ENCODE results near the gene DENND1A.
"Not testable (repeated sequence)": the region's sequence is repeated elsewhere in the genome, so short reads cannot be mapped to it uniquely, and the experiment has no call there.

The DENND1A gene

GRCh38 chr9:123441769-123442168 is 488.2 kb downstream of the DENND1A start:
- DNase-seq, result no peak

- no peak for DNase-seq
These were observed 489.7 kb downstream of the DENND1A start for GRCh38 chr9:123440256-123440655.

DNA sequence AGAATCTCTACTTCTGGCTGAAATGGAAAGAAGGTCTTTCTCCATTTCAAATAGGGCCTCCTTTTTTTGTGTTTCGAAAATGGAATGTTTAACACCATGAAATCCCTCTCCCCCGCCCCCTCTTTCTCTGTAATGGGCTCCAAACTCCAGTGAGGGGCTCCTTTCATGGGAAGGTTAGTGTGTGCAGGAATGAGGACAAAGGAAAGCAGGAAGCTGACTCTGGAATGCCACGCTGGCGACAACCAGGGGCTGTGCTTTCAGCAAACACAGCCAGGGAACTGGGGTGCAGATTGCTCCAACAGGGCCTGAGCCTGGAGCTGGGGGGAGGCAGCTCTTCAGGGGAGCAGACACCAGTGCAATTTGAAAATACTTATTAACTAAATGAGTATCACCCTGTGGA is 491.1 kb downstream of the DENND1A start:
- no peak for DNase-seq

DNA sequence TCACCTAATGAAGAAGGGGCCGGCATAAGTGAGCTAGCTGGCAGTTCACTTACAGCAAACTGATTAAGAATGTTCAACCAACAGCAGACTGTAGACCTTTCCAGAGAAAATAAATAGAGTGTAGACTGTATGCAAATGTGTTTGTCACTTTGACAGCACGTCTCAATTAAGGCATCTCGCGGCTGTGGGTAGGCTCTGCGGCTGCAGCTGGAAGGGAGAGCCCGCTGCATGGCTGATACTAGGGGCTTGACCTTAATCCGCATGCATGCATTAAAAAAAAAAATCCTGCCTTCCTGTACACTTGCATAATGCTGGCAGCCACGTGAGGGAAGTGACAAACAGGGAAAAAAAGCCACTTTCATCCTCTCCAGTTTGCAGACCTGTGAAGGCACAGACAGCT is 491.6 kb downstream of the DENND1A start:
- DNase-seq, result no peak

DNA sequence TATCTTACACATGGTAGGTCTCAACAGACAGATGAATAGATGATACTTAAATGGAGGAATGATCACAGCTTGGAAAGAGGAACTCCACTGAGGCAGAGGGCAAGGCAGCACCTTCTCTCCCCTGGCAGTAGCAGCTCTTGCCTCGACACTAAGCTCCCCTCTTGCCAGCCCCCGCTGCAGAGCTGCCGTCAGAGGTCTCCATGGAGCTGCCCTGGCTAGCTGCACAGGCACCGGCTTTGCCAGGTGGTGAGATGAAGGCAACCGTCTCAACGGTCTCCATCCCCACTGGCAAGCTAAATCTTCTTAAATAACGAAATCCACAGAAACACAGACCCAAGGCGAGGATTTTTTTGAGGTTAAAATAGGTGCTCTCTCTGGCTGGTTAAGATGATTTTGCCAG is 492.7 kb downstream of the DENND1A start:
- DNase-seq, result no peak

DNA sequence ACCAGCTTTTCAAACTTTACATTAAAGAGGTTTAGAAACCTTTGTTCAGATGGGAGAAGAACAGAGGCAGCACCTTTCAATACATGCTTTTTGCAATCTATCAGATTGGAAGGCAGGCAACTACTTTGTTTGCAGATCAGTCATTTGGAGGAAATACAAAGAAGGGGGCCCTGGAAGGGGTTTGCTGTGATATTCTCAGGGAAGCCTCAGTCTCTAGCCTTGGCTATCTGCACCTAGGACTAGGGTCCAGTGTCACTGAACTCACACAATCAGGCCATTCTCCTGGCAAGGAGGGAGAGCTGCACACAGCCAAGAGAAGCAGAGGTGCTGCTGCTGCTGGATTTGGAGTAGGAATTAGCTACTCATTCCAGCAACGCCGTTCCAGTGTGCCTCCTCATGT is 494.5 kb downstream of the DENND1A start:
- DNase-seq, result no peak

DNA sequence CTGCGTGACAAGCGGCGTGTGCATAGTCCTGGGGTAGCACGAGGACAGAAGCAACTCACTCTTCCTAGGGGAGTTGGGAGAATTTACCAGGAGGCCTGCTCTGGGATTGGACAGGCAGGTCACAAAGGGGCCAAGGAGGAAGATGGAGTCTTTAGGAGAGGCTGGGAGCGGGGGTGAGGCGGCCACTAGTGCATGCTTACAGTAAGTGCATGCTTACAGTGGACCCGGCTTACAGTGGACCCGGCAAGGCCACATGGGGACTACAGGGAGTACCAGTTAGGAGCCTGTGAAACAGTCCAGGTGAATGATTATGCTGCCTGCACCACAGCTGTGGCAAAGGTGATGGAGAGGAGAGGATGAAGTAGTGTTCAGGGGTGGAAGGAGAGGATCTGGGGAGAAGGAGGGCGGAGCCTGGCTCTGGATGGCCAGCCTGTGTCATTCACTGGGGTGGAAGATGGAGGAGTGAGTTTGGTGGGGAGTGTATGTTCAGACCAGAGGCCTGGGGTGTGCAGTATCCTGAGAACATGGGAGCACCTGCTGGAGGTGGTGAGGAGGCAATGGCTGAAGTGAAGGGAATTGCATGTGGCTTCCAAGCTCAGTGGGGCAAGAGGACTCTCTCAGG is 495.2 kb downstream of the DENND1A start:
- no peak for DNase-seq

DNA sequence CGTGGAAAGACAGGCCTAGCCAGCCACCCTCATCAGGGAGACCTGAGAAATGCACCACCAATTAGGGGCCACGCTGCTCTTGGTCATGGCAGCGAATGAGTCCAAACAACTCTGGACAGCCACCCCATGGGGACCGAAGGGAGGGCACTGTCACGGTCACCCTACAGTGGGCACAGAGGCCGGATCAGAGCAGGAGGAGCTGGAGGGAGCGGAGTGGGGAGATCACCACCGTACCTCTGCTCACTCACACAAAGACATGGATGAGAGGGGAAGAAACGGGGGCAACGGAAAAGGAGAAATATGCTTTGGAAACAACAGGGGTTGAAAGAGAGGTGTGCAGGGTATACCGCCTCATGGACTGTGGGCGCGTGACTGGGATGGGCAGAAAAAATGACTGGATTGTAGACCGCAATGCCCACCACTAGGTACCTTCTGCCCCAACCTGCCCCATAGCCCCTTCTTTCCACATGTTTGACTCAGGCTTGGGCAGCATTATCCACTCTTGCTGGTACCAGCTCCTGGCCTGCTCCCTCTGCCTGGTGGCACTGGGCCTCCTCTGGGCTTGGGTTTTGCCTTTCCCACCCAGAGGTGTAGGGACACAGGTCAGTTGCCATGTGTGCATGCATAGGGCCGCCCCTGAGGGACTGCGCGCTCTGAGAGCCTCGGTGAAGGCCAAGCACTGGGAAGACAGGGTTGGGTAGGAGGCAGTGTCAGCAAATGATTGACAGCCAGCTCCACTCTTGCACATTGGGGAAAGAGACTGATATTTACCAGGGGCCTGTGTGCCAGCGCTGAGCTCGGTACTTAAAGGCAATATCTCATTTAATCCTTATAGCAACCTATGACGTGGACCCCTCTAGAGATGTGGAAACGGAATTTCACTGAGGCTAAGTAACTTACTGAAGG is 497.3 kb downstream of the DENND1A start:
- no peak for DNase-seq

- DNase-seq, result no peak
These were observed 498.3 kb downstream of the DENND1A start for GRCh38 chr9:123431581-123431980.

DNA sequence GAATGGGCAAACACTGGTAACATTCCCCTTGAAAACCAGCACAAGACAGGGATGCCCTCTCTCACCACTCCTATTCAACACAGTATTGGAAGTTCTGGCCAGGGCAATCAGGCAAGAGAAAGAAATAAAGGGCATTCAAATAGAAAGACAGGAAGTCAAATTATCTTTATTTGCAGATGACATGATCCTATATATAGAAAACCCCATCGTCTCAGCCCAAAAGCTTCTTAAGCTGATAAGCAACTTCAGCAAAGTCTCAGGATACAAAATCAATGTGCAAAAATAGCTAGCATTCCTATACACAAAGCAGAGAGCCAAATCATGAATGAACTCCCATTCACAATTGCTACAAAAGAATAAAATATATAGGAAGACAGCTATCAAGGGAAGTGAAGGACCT is 501.5 kb downstream of the DENND1A start:
- DNase-seq, result not testable (repeated sequence)

DNA sequence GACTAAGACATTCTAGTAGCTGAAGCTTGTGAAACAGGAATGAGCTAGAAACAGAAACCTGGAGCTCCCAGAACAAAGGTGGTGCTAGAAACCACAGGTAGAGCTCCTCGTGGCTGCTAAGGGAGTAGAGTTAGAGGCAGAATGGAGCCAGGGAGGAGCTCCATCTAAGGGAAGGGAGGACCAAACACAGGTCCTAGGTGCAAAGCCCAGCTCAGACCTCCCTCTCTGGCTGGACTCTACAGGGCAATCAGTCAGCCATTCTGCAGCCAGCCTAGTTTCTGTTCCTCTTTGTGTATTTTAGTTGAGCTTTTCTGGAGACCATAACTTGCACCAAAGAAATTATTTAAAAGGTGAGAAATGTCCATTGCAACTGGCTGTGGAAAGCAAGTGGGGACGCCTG is 503.5 kb downstream of the DENND1A start:
- no peak for DNase-seq

GRCh38 chr9:123425836-123426365 is 504.0 kb downstream of the DENND1A start:
- DNase-seq, result no peak

GRCh38 chr9:123425261-123425821 is 504.6 kb downstream of the DENND1A start:
- DNase-seq, result no peak

GRCh38 chr9:123424552-123425225 is 505.2 kb downstream of the DENND1A start:
- no peak for DNase-seq

DNA sequence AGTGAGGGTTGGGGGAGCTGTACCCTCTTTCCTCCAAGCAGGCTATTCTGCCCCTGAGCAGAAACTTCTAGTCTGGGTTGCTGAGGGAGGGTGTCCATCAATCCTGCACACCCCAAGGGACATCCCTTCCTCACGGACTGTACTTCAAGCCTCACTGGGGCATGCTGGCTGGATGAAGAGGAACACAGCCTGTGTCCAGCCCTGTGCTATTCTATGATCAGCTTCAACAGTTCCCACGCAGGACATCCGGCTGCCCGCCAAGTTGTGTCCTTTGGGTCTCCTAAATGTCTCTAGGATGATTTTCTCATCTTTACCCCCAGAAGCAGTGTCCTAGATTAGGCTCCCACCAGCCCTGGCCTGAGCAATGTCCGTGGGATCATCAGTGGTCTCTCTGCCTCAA is 505.8 kb downstream of the DENND1A start:
- DNase-seq, result no peak

DNA sequence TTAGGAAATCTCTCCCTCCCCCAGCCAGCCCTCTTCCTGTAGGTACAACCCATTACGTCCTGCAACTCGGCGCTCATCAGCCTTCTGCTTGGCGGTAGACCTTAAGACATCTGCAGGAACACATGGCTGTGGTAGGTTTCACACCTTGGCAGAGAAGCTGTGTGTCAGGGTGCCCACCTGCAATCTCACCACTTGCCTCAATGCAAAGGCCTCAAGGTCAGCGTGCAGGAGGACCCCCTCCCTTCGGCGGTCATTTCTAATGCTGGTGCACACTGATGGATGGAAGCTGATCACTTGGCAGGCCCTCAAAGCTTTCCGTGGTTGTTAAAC is 506.6 kb downstream of the DENND1A start:
- DNase-seq, result no peak

DNA sequence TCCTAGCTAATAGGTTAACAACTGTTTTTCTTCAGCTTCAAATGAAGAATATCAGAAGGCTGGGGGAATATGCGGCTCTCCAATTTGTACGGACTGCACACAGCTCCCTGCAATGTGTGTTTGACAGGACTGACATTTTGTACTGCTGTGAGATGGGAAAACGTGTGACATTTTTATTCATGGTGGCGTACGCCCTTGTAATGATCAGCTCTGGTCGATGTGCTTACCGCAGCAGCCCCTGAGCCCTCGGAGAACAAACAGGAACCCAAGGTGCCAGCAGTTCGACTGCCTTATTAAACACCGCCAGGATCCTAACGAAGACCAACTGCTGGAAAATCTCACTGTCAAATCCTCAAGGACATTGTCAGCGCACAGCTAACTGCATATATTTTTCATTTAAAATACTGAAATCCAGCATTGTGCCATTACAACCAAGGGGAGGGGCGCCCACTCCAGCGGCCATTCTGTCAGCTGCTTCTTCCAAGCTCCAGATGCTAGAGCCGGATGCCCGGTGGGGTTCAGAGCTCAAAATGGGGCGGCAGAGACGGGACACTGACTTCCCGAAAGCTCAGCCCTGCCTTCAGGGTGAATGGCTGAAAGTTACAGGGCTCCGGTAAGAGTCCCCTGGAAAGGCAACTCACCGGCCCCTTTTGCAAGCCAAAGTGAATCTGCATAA is 507.2 kb downstream of the DENND1A start:
- DNase-seq, result no peak

- no peak for DNase-seq
These were observed 508.0 kb downstream of the DENND1A start for GRCh38 chr9:123421801-123422455.

DNA sequence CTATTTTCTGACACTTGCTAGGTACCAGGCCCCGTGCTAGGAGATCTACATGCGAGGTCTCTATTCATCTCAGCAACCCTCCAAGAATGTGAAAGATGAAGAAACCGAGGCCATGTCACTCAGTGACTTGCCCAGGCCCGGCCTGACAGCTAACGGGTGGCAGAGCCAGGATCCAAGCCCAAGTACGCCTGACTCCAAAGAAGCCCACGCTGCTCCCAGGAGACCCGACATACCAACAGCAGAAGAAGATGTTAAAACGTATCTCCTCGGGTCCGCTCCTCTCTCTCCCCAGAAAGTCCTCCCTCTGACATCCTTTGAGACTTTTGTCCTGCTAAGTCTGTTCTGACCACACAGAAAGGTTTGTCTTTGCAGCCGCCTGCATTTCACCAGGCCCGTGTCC is 508.7 kb downstream of the DENND1A start:
- DNase-seq, result no peak

DNA sequence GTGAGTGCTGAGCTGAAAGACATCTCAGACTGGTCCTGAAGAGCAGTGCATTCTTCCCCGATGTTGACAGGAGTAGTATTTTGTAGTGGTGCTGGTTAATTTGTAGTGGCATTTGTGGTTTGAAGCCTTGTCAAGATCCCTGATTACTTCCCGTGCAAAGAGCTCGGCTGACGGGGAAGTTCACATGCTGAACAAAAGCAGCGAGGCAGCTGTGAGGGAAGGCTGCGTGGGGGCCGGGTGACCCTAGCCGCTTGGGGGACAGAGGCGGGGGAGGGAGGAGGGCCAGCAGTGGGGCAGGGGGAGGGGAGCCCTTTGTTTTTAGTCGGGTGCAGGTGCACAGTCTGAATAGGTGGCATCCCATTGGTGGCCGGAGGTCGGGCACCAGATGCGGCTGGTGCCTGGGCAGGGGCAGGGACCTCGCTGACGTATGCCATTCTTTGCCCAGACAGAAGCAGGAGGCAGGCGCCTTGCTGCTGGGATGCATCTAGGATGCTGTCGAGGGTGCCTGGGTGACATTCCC is 509.3 kb downstream of the DENND1A start:
- DNase-seq, result no peak

GRCh38 chr9:123419721-123420591 is 510.0 kb downstream of the DENND1A start:
- no peak for DNase-seq
